Tibial nerve (tissue), 4 donors: ENCODE results near the gene SIT1. TPM values are rescaled to one million over a fixed set of nuclear protein-coding genes. Genes with fewer than 3 reads are reported as not detected.

Experiments
- DNase-seq, 2 donors: peaks; one replicate each; pipeline ENCODE4 v3.0.0-alpha.2; 2019; ENCODE audit warnings: low spot score in 2 of 2
- H3K27ac ChIP-seq, 4 donors: fragments of 200-600 bp; sonication (generic) in 3 of 4; one replicate each; pipeline ENCODE4 v1.5.1; 2017 to 2019; ENCODE audit warnings: mild to moderate bottlenecking in 1 of 4
- H3K27me3 ChIP-seq, 2 donors: fragments of 200-600 bp; sonication (generic) in 1 of 2; one replicate each; pipeline versions ENCODE4 v1.5.1 to v1.6.0; 2017 to 2019
- H3K36me3 ChIP-seq, 3 donors: fragments of 200-600 bp; sonication (generic); one replicate each; pipeline ENCODE4 v1.5.1; 2018 to 2019
- H3K4me1 ChIP-seq, 4 donors: fragments of 200-600 bp; sonication (generic) in 3 of 4; one replicate each; pipeline ENCODE4 v1.5.1; 2017 to 2019
- H3K4me3 ChIP-seq, 4 donors: fragments of 200-600 bp; sonication (generic) in 3 of 4; one replicate each; pipeline ENCODE4 v1.5.1; 2017 to 2019; ENCODE audit warnings: mild to moderate bottlenecking in 1 of 4, moderate library complexity in 1 of 4
- H3K9me3 ChIP-seq, 4 donors: fragments of 200-600 bp; sonication (generic) in 3 of 4; one replicate each; pipeline ENCODE4 v1.5.1; 2017 to 2019
- EP300 ChIP-seq, 2 donors: sonication (generic); formaldehyde crosslinking; IDR thresholded peaks; one replicate each; pipeline ENCODE4 v1.6.1; 2017; ENCODE audit warnings: antibody characterized with exemption in 2 of 2, mild to moderate bottlenecking in 1 of 2
- POLR2A ChIP-seq, 2 donors: fragments of 450-650 bp; IDR thresholded peaks; one replicate each; pipeline ENCODE4 v1.6.1; 2017; ENCODE audit warnings: antibody characterized with exemption in 2 of 2, mild to moderate bottlenecking in 2 of 2, moderate library complexity in 2 of 2
- WGBS, 2 donors: methylation state at CpG; one replicate each; pipeline ENCODE4 v1.1.5; 2018; 5-methylcytosine and 5-hydroxymethylcytosine counted together
- total RNA-seq, 4 donors: library from RNA; depleted of rRNA; stranded (reverse); fragments of >200 nt; gene quantifications; one replicate each; pipeline ENCODE4 v1.1.0, GENCODE V29; 2016
- TF ChIP-seq, protein P1 (sequence below), 5 experiments: fragments of 200-600 bp in 3 of 5; fragments of 450-650 bp in 2 of 5; sonication (generic) in 3 of 5; IDR thresholded peaks; one replicate each; pipeline ENCODE4 v1.5.1; 2016 to 2019; ENCODE audit warnings: antibody characterized with exemption in 5 of 5, mild to moderate bottlenecking in 3 of 5, moderate library complexity in 2 of 5

SIT1 gene
- total RNA-seq, 4 donors from 2014 or later: 0.39 TPM; not detected in 3

DNA sequence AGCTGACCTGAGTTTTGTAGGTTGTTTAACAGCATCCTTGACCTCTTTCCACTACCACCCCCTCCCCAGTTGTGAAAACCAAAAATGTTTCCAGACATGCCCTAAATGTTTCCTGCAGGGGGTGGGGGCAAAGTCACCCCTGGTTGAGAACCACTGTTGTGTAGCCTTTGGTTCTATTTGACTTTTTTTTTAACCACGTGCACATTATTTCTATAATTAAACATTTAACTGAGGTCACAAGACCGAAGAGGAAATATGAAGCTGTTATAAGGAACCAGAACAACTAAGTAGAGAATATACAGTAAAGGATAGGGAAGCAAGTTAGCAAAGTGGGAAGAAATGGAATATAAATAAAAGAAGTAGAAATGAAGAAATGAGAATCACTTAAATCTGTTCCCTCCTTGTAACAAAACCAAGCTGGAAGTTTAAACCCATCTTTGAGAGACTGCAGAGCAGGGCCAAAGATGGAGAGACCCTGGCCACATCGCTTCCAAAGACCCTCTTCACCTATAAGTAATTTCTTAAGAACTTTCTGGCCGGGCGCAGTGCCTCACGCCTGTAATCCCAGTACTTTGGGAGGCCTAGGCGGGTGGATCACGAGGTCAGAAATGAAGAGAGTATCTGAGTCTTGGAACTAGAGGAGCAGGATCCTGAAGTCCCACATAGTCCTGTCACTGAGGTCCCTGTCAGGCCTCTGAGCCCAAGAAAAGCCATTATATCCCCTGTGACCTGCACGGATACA lies 14.4 kb downstream of the SIT1 start:
- Histone ChIP-seq H3K4me3 (no peak overlapping the region), H3K27me3 (no peaks in the 10 kb centered on the region), H3K4me1 (peaks cover 0 to 7% (median 2%) of the 10 kb centered on the region in 4 donors), H3K9me3 (no peaks in the 10 kb centered on the region), H3K36me3 (peaks cover 0 to 8% (median 0%) of the 10 kb centered on the region in 3 donors), H3K27ac (peak overlapping the region in 3 of 4 donors; percentile 47 to 67 (median 61))
- TF ChIP-seq, protein P1, sequence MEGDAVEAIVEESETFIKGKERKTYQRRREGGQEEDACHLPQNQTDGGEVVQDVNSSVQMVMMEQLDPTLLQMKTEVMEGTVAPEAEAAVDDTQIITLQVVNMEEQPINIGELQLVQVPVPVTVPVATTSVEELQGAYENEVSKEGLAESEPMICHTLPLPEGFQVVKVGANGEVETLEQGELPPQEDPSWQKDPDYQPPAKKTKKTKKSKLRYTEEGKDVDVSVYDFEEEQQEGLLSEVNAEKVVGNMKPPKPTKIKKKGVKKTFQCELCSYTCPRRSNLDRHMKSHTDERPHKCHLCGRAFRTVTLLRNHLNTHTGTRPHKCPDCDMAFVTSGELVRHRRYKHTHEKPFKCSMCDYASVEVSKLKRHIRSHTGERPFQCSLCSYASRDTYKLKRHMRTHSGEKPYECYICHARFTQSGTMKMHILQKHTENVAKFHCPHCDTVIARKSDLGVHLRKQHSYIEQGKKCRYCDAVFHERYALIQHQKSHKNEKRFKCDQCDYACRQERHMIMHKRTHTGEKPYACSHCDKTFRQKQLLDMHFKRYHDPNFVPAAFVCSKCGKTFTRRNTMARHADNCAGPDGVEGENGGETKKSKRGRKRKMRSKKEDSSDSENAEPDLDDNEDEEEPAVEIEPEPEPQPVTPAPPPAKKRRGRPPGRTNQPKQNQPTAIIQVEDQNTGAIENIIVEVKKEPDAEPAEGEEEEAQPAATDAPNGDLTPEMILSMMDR (IDR thresholded peaks at IDR 0.05): no peak
- TF ChIP-seq EP300 (IDR thresholded peaks at IDR 0.05): peak in 1 of 2 donors; percentile 33
- DNase-seq: no peak
- 64 to 69% methylated on average over 9 of the region's 9 CpGs for WGBS, 2 donors

DNA sequence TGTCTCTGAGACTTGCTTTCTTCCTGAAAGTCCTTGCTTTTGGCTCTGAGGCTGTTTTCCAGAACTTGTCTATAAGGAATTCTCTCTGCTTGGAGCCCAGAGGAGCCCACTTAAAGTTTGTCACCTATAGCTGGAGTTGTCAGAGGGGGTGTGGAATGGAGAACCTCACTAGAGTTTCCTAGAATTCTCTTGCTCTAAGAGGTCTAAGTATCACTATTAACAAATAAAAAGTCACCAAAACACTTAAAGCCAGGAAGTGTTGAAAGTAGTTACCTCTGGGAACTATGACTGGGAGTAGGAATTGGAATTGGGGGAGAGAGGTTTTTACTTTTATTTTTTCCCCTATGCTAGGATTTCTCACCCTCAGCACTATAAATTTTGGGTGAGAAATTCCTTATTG lies 15.0 kb downstream of the SIT1 start:
- Histone ChIP-seq H3K27me3 (no peaks in the 10 kb centered on the region), H3K4me3 (no peak overlapping the region), H3K27ac (peak overlapping the region in 3 of 4 donors; percentile 28 to 61 (median 45)), H3K9me3 (no peaks in the 10 kb centered on the region), H3K4me1 (peaks cover 0 to 7% (median 2%) of the 10 kb centered on the region in 4 donors), H3K36me3 (peaks cover 0 to 6% (median 0%) of the 10 kb centered on the region in 3 donors)
- no peak for DNase-seq
- TF ChIP-seq, protein P1 (IDR thresholded peaks at IDR 0.05): no peak
- TF ChIP-seq EP300 (IDR thresholded peaks at IDR 0.05): no peak
- no peak for TF ChIP-seq POLR2A (IDR thresholded peaks at IDR 0.05)

DNA sequence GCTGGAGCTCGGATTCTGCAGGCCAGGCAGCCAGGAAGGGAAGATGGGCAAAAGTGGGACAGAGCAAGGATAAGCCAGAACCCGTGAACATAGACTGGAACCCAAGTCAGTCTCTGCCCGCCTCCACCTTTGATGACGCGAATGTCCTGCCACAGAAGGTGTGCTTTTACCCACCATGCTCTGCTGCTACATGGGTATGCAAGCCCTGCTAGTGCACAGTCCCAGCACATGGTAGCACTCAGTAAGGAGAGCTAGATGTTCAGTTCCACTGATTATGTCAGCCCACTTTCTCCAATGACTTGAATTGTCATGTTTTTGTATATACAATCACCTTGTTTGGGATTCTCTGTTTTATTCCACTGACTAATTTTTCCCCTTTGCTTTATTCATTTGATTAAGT lies 21.1 kb downstream of the SIT1 start:
- H3K27me3 ChIP-seq: no peaks in the 10 kb centered on the region
- DNase-seq: no peak

DNA sequence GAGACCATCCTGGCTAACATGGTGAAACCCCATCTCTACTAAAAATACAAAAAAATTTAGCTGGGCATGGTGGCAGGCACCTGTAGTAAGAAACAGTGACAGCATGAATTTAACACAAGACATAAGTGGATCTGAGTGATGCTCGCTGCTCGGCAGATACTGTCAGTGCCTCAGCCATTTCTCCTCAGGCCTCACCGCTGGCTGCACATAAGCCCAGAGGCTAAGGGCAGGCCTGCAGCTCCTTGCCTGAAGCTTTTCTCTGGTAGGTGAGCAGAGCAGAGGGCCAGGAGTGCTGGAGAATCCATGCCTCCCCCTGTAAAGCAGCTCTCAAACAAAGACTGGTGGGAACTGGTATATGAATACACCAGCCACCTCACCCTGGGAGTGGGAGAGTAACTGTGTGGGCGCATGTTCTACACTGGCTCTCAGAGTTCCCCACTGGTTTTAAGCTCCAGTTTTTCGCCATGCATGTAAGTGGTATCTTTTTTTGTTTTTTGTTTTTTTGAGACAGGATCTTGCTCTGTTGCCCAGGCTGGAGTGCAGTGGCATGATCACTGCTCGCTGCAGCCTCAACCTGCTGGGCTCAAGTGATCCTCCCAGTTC lies 22.2 kb downstream of the SIT1 start:
- Histone ChIP-seq H3K36me3 (no peaks in the 10 kb centered on the region), H3K4me3 (no peak overlapping the region), H3K27me3 (no peaks in the 10 kb centered on the region), H3K27ac (no peak overlapping the region), H3K4me1 (no peaks in the 10 kb centered on the region), H3K9me3 (no peaks in the 10 kb centered on the region)
- no peak for TF ChIP-seq POLR2A (IDR thresholded peaks at IDR 0.05)
- no peak for TF ChIP-seq EP300 (IDR thresholded peaks at IDR 0.05)
- TF ChIP-seq, protein P1 (IDR thresholded peaks at IDR 0.05): no peak
- WGBS, 2 donors: 88 to 91% methylated on average over 6 of the region's 6 CpGs
- no peak for DNase-seq

More for the DNA sequence above, 21.1 kb downstream of the SIT1 start:
- Histone ChIP-seq H3K4me3 (no peak overlapping the region), H3K27ac (no peak overlapping the region), H3K9me3 (no peaks in the 10 kb centered on the region), H3K36me3 (no peaks in the 10 kb centered on the region), H3K4me1 (no peaks in the 10 kb centered on the region)
- 81 to 84% methylated on average over 5 of the region's 5 CpGs for WGBS, 2 donors
- TF ChIP-seq EP300 (IDR thresholded peaks at IDR 0.05): no peak
- TF ChIP-seq, protein P1 (IDR thresholded peaks at IDR 0.05): no peak
- no peak for TF ChIP-seq POLR2A (IDR thresholded peaks at IDR 0.05)

DNA sequence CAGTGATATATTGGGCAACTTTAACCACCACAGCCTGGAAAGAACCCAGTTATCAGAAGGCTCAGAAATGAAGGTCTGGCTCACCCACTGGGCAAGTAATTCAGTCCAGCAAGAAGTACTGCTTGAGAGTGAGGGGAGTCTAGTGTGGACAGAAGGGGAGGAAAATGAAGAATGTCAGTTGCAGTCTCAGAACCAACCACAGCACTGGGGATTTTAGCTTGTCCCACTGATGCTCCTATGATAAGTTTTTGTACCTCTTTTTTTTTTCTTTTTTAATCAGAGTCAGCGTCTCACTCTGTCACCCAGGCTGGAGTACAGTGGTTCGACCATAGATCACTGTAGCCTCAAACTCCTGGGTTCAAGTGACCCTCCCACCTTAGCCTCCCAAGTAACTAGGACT lies 23.2 kb downstream of the SIT1 start:
- Histone ChIP-seq H3K36me3 (no peaks in the 10 kb centered on the region), H3K27ac (no peak overlapping the region), H3K9me3 (no peaks in the 10 kb centered on the region), H3K27me3 (no peaks in the 10 kb centered on the region), H3K4me1 (no peaks in the 10 kb centered on the region), H3K4me3 (no peak overlapping the region)
- 87 to 88% methylated on average over 2 of the region's 2 CpGs for WGBS, 2 donors
- no peak for DNase-seq
- TF ChIP-seq POLR2A (IDR thresholded peaks at IDR 0.05): no peak
- TF ChIP-seq, protein P1 (IDR thresholded peaks at IDR 0.05): no peak
- TF ChIP-seq EP300 (IDR thresholded peaks at IDR 0.05): no peak
